CD4-positive, alpha-beta T cell (primary cell): ENCODE measurements around the gene PTPRN2. TPM values are rescaled to one million over a fixed set of nuclear protein-coding genes. Genes with fewer than 3 reads are reported as not detected.

Source experiments
- ATAC-seq: fragments of 200-7000 bp; cut with Tn5 transposase; one replicate; pipeline ENCODE4 v1.10.0; 2022; ENCODE audit warnings: mild to moderate bottlenecking; ENCODE audit not compliant: poor library complexity
- CTCF ChIA-PET: fragments of 350-600 bp; sonication (Branson Sonifier 250); formaldehyde crosslinking; loops from one replicate; lab custom pipeline; 2021; ENCODE audit warnings: antibody characterized with exemption, inconsistent platforms; lab: Charles Lee
- POLR2A ChIA-PET: fragments of 350-600 bp; sonication (Branson Sonifier 250); formaldehyde crosslinking; loops from one replicate; lab custom pipeline; 2021; ENCODE audit warnings: antibody characterized with exemption, inconsistent platforms; lab: Charles Lee
- DNase-seq, 14 experiments: peaks; one replicate each; pipeline ENCODE4 v3.0.0-alpha.2; 2013 to 2020; ENCODE audit warnings: mixed read lengths in 2 of 14
- H3K27ac ChIP-seq, 2 donors: one replicate each; pipeline versions ENCODE4 v1.5.1 to v1.7.0; 2013; ENCODE audit warnings: low read length in 2 of 2, low read depth in 1 of 2, mild to moderate bottlenecking in 1 of 2
- H3K27me3 ChIP-seq, 2 experiments: 1 replicate in 1 of 2; 2 replicates in 1 of 2; pipeline versions ENCODE4 v1.6.1 to v1.7.0; 2013; ENCODE audit warnings: low read length in 2 of 2, control low read depth in 1 of 2, mild to moderate bottlenecking in 1 of 2, moderate library complexity in 1 of 2; ENCODE audit not compliant: insufficient read depth in 2 of 2, control insufficient read depth in 1 of 2
- H3K36me3 ChIP-seq: one replicate; pipeline ENCODE4 v1.6.1; 2013; ENCODE audit warnings: low read length, control low read depth; ENCODE audit not compliant: insufficient read depth
- H3K4me1 ChIP-seq: one replicate; pipeline ENCODE4 v1.6.1; 2013; ENCODE audit warnings: low read length, control low read depth; ENCODE audit not compliant: insufficient read depth
- H3K4me3 ChIP-seq: one replicate; pipeline ENCODE4 v1.5.1; 2013; ENCODE audit warnings: mild to moderate bottlenecking, low read length, moderate library complexity
- H3K9me3 ChIP-seq, 2 experiments: 1 replicate in 1 of 2; 2 replicates in 1 of 2; pipeline versions ENCODE4 v1.6.1 to v1.7.0; 2013; ENCODE audit warnings: low read length in 2 of 2, mild to moderate bottlenecking in 2 of 2, control low read depth in 1 of 2, moderate library complexity in 1 of 2; ENCODE audit not compliant: control insufficient read depth in 1 of 2, insufficient read depth in 1 of 2
- H3K27ac Mint-ChIP-seq: one replicate; pipeline ENCODE4 v1.8.0; 2020; ENCODE audit warnings: mixed read lengths
- H3K27me3 Mint-ChIP-seq: one replicate; pipeline ENCODE4 v1.8.0; 2021; ENCODE audit warnings: mixed read lengths
- H3K36me3 Mint-ChIP-seq: one replicate; pipeline ENCODE4 v1.8.0; 2021; ENCODE audit warnings: low read depth, mixed read lengths
- H3K4me1 Mint-ChIP-seq: one replicate; pipeline ENCODE4 v1.8.0; 2021; ENCODE audit warnings: low read depth, mixed read lengths
- H3K4me3 Mint-ChIP-seq: one replicate; pipeline ENCODE4 v1.8.0; 2020; ENCODE audit warnings: mild to moderate bottlenecking, mixed read lengths
- H3K9me3 Mint-ChIP-seq: one replicate; pipeline ENCODE4 v1.8.0; 2020; ENCODE audit warnings: mixed read lengths
- intact Hi-C, 2 experiments: fragments of 100-400 bp; cut with DNase I in 1 of 2; cut with micrococcal nuclease in 1 of 2; formaldehyde crosslinking; loops; one replicate each; pipeline versions ENCODE4 v1.15.1 to v1.9.0; 2023 to 2025; cut with DNase I, micrococcal nuclease
- total RNA-seq, 174 experiments: library from RNA in 2 of 174; stranded (reverse) in 2 of 174; gene quantifications; one replicate each; pipeline ENCODE4 v1.2.3 and lab custom pipeline; 2021 to 2026
- TF ChIP-seq, protein P1 (sequence below): fragments of 200-600 bp; IDR thresholded peaks from one replicate; pipeline ENCODE4 v1.8.0; 2022; ENCODE audit warnings: antibody characterized with exemption, mild to moderate bottlenecking

Gene PTPRN2
- total RNA-seq, 2 experiments from 2014 or later = 0.34 to 0.44 TPM

- Mint-ChIP-seq H3K27me3 (peaks cover 11% of the 10 kb centered on the region), H3K4me3 (no peak overlapping the region), H3K27ac (no peak overlapping the region), H3K4me1 (no peaks in the 10 kb centered on the region), H3K36me3 (no peaks in the 10 kb centered on the region), H3K9me3 (no peaks in the 10 kb centered on the region)
- intact Hi-C loops = no loop called here
- no peak for DNase-seq
- no peak overlapping the region for H3K27ac ChIP-seq
- ChIA-PET CTCF (interaction anchor here (0.5 kb wide), 1 partner anchor 42 kb away, joined by 3 read pairs; no protein-coding TSS in a partner anchor), POLR2A (no interaction called here)
- no peaks in the 10 kb centered on the region for H3K27me3 ChIP-seq
- TF ChIP-seq, protein P1, sequence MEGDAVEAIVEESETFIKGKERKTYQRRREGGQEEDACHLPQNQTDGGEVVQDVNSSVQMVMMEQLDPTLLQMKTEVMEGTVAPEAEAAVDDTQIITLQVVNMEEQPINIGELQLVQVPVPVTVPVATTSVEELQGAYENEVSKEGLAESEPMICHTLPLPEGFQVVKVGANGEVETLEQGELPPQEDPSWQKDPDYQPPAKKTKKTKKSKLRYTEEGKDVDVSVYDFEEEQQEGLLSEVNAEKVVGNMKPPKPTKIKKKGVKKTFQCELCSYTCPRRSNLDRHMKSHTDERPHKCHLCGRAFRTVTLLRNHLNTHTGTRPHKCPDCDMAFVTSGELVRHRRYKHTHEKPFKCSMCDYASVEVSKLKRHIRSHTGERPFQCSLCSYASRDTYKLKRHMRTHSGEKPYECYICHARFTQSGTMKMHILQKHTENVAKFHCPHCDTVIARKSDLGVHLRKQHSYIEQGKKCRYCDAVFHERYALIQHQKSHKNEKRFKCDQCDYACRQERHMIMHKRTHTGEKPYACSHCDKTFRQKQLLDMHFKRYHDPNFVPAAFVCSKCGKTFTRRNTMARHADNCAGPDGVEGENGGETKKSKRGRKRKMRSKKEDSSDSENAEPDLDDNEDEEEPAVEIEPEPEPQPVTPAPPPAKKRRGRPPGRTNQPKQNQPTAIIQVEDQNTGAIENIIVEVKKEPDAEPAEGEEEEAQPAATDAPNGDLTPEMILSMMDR = no peak
- no peaks in the 10 kb centered on the region for H3K4me1 ChIP-seq
- H3K4me3 ChIP-seq = no peak overlapping the region
- H3K9me3 ChIP-seq = peaks cover 0 to 31% of the 10 kb centered on the region in 2 experiments
- ATAC-seq = no peak
- H3K36me3 ChIP-seq = no peaks in the 10 kb centered on the region
Measured at GRCh38 chr7:158529181-158530096, 58.2 kb downstream of the PTPRN2 start.

GRCh38 chr7:158527915-158528502 lies 59.6 kb downstream of the PTPRN2 start:
- DNase-seq = no peak
- intact Hi-C loops = no loop called here
- H3K36me3 ChIP-seq = no peaks in the 10 kb centered on the region
- no peak overlapping the region for H3K27ac Mint-ChIP-seq
- ATAC-seq = no peak
- TF ChIP-seq, protein P1 = no peak
- CTCF ChIA-PET = no interaction called here
- no peak overlapping the region for H3K4me3 Mint-ChIP-seq
- POLR2A ChIA-PET = no interaction called here
- H3K27ac ChIP-seq = no peak overlapping the region
- H3K4me1 Mint-ChIP-seq = no peaks in the 10 kb centered on the region
- H3K9me3 Mint-ChIP-seq = no peaks in the 10 kb centered on the region
- H3K4me3 ChIP-seq = no peak overlapping the region
- no peaks in the 10 kb centered on the region for H3K36me3 Mint-ChIP-seq
- no peaks in the 10 kb centered on the region for H3K27me3 ChIP-seq
- no peaks in the 10 kb centered on the region for H3K4me1 ChIP-seq
- peaks cover 8% of the 10 kb centered on the region for H3K27me3 Mint-ChIP-seq
- peaks cover 0 to 25% of the 10 kb centered on the region in 2 experiments for H3K9me3 ChIP-seq

DNA sequence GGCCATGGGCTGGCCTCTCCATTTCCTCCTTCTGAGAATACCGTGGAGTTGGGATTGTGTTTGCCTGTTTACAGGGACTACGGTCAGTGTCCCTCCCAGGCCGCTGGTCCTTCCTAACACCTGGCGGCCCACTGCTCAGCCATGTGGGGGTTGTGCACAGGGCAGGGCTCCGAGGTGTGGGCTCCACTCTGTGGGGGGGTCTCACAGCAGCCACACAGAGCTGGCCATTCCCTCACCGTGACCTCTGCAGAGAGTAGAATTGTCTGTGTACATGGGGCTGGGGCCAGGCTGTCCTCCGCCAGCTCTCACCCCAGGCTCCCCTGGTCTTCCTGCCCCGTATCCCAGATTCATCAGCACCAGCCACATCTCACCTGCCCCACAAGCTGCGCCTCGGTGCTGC lies 60.1 kb downstream of the PTPRN2 start:
- CTCF ChIA-PET = no interaction called here
- Histone ChIP-seq H3K4me3 (no peak overlapping the region), H3K27ac (no peak overlapping the region), H3K36me3 (no peaks in the 10 kb centered on the region), H3K4me1 (no peaks in the 10 kb centered on the region), H3K9me3 (peaks cover 0 to 29% of the 10 kb centered on the region in 2 experiments), H3K27me3 (no peaks in the 10 kb centered on the region)
- Mint-ChIP-seq H3K27me3 (peaks cover 3% of the 10 kb centered on the region), H3K36me3 (no peaks in the 10 kb centered on the region), H3K9me3 (no peaks in the 10 kb centered on the region), H3K27ac (no peak overlapping the region), H3K4me3 (no peak overlapping the region), H3K4me1 (no peaks in the 10 kb centered on the region)
- DNase-seq (no peak), ATAC-seq (no peak)
- intact Hi-C loops = no loop called here
- TF ChIP-seq, protein P1 = no peak
- POLR2A ChIA-PET = no interaction called here
